HG03342 (cell line): ENCODE data around the gene NCAM2.

Experiments
- ATAC-seq: cut with Tn5 transposase; IDR thresholded peaks from one replicate; pipeline ENCODE4 v1.9.1; 2021; ENCODE audit warnings: mild to moderate bottlenecking, moderate library complexity; ENCODE audit not compliant: unreplicated experiment

NCAM2 gene

GRCh38 chr21:21025742-21026141 is 27.5 kb downstream of the NCAM2 start:
- no peak for ATAC-seq

- ATAC-seq, result no peak
These were observed 30.1 kb downstream of the NCAM2 start for GRCh38 chr21:21028275-21028820.

- ATAC-seq, result no peak
These were observed 31.0 kb downstream of the NCAM2 start for GRCh38 chr21:21029164-21029563.

GRCh38 chr21:21030311-21030710 is 32.1 kb downstream of the NCAM2 start:
- no peak for ATAC-seq

- ATAC-seq, result no peak
These were observed 35.8 kb downstream of the NCAM2 start for GRCh38 chr21:21034036-21034435.

- no peak for ATAC-seq
These were observed 41.5 kb downstream of the NCAM2 start for GRCh38 chr21:21039624-21040170.

- ATAC-seq, result no peak
These were observed 47.3 kb downstream of the NCAM2 start for GRCh38 chr21:21045518-21045917.

- no peak for ATAC-seq
These were observed 47.9 kb downstream of the NCAM2 start for GRCh38 chr21:21046063-21046462.

- ATAC-seq, result no peak
These were observed 53.2 kb downstream of the NCAM2 start for GRCh38 chr21:21051109-21052055.

GRCh38 chr21:21052672-21053071 is 54.5 kb downstream of the NCAM2 start:
- ATAC-seq, result no peak

- no peak for ATAC-seq
These were observed 59.3 kb downstream of the NCAM2 start for GRCh38 chr21:21057349-21058062.

GRCh38 chr21:21063828-21064227 is 65.6 kb downstream of the NCAM2 start:
- ATAC-seq, result no peak

- no peak for ATAC-seq
These were observed 66.1 kb downstream of the NCAM2 start for GRCh38 chr21:21064353-21064752.

GRCh38 chr21:21067375-21067774 is 69.2 kb downstream of the NCAM2 start:
- ATAC-seq, result no peak

GRCh38 chr21:21074305-21074704 is 76.1 kb downstream of the NCAM2 start:
- no peak for ATAC-seq

GRCh38 chr21:21076051-21076450 is 77.8 kb downstream of the NCAM2 start:
- no peak for ATAC-seq

- no peak for ATAC-seq
These were observed 78.3 kb downstream of the NCAM2 start for GRCh38 chr21:21076491-21076890.

GRCh38 chr21:21079646-21080045 is 81.4 kb downstream of the NCAM2 start:
- no peak for ATAC-seq

- ATAC-seq, result no peak
These were observed 86.0 kb downstream of the NCAM2 start for GRCh38 chr21:21084179-21084578.

- ATAC-seq, result no peak
These were observed 87.0 kb downstream of the NCAM2 start for GRCh38 chr21:21085206-21085605.

GRCh38 chr21:21096956-21097355 is 98.7 kb downstream of the NCAM2 start:
- no peak for ATAC-seq
